HepG2 (cell line): ENCODE results near the gene SRF. TPM values are rescaled to one million over a fixed set of nuclear protein-coding genes. Genes with fewer than 3 reads are reported as not detected.
A peak's percentile ranks its signal among the peaks of the same experiment; 100 is the strongest.

Experiments
- GABPA ChIP-seq, 2 experiments: IDR thresholded peaks; 2 replicates each; pipeline ENCODE4 v1.6.1; 2011 to 2016; ENCODE audit warnings: low read depth in 2 of 2, low read length in 1 of 2, missing biosample characterization in 1 of 2, missing genetic modification characterization in 1 of 2
- GFI1 ChIP-seq: sonication (generic); formaldehyde crosslinking; IDR thresholded peaks from 2 replicates; pipeline ENCODE4 v1.5.0; 2020; ENCODE audit warnings: missing genetic modification reagents, mild to moderate bottlenecking, borderline replicate concordance
- MED1 ChIP-seq: sonication (generic); formaldehyde crosslinking; IDR thresholded peaks from 2 replicates; pipeline ENCODE4 v1.4.0; 2020; ENCODE audit warnings: missing genetic modification reagents
- NCOA2 ChIP-seq: sonication (generic); formaldehyde crosslinking; IDR thresholded peaks from 2 replicates; pipeline ENCODE4 v1.8.0; 2022; ENCODE audit warnings: inconsistent platforms
- REXO4 ChIP-seq: sonication (generic); formaldehyde crosslinking; IDR thresholded peaks from 2 replicates; pipeline ENCODE4 v1.8.0; 2022; ENCODE audit warnings: missing genetic modification reagents, mild to moderate bottlenecking, borderline replicate concordance
- TCF7L2 ChIP-seq: IDR thresholded peaks from 2 replicates; pipeline ENCODE4 v1.6.1; 2011; ENCODE audit warnings: mild to moderate bottlenecking, low read depth, low read length, moderate library complexity
- ZNF335 ChIP-seq: sonication (generic); formaldehyde crosslinking; IDR thresholded peaks from 2 replicates; pipeline ENCODE4 v1.4.0; 2020; ENCODE audit warnings: missing genetic modification reagents
- ZNF598 ChIP-seq: sonication (generic); formaldehyde crosslinking; IDR thresholded peaks from 2 replicates; pipeline ENCODE4 v1.5.1; 2020; ENCODE audit warnings: mild to moderate bottlenecking, missing genetic modification reagents, borderline replicate concordance
- ZNF660 ChIP-seq: sonication (generic); formaldehyde crosslinking; IDR thresholded peaks from 2 replicates; pipeline ENCODE4 v1.5.1; 2020; ENCODE audit warnings: mild to moderate bottlenecking, low read depth, missing genetic modification reagents, borderline replicate concordance
- ZNF792 ChIP-seq: IDR thresholded peaks from 2 replicates; pipeline ENCODE4 v1.6.1; 2016
- polyA plus RNA-seq, 8 experiments: library from polyadenylated mRNA; depleted of rRNA in 3 of 8; stranded (reverse) in 7 of 8; unstranded in 1 of 8; fragments of >200 nt; fragmentation: Illumina TruSeq in 4 of 8; extraction: Trizol in 4 of 8; gene quantifications; 2 replicates each; pipeline versions ENCODE4 v1.2.1 to v1.2.3, GENCODE V29; 2011 to 2016; ENCODE audit warnings: low read depth in 4 of 8, missing spikeins in 1 of 8, mixed read lengths in 1 of 8; ENCODE audit not compliant: insufficient read depth in 1 of 8
- total RNA-seq, 5 experiments: library from RNA; depleted of rRNA; stranded (reverse); fragments of >200 nt; fragmentation: Illumina TruSeq; extraction: Trizol; gene quantifications; 2 replicates each; pipeline ENCODE4 v1.2.3, GENCODE V29; 2016; ENCODE audit warnings: low read depth in 1 of 5
- TF ChIP-seq, protein P1 (sequence below): sonication (generic); formaldehyde crosslinking; IDR thresholded peaks from 2 replicates; pipeline ENCODE4 v1.8.0; 2022; ENCODE audit warnings: mild to moderate bottlenecking, missing genetic modification reagents, moderate library complexity
- TF ChIP-seq, protein P2 (sequence below), 2 experiments: sonication (generic) in 1 of 2; formaldehyde crosslinking in 1 of 2; IDR thresholded peaks; 2 replicates each; pipeline versions ENCODE4 v1.4.0 to v1.6.1; 2018 to 2020; ENCODE audit warnings: missing genetic modification reagents in 2 of 2, borderline replicate concordance in 1 of 2, low read depth in 1 of 2, mild to moderate bottlenecking in 1 of 2, missing biosample characterization in 1 of 2
- TF ChIP-seq, protein P3 (sequence below), 2 experiments: sonication (generic) in 1 of 2; formaldehyde crosslinking in 1 of 2; IDR thresholded peaks; 2 replicates each; pipeline versions ENCODE4 v1.4.0 to v1.6.1; 2016 to 2020; ENCODE audit warnings: borderline replicate concordance in 1 of 2, low read depth in 1 of 2, mild to moderate bottlenecking in 1 of 2, missing genetic modification reagents in 1 of 2
- TF ChIP-seq, protein P4 (sequence below): sonication (generic); formaldehyde crosslinking; IDR thresholded peaks from 2 replicates; pipeline ENCODE4 v1.4.0; 2020; ENCODE audit warnings: missing genetic modification reagents, borderline replicate concordance
- TF ChIP-seq, protein P5 (sequence below): sonication (generic); formaldehyde crosslinking; IDR thresholded peaks from 2 replicates; pipeline ENCODE4 v1.9.0; 2021; ENCODE audit warnings: missing genetic modification reagents, borderline replicate concordance

SRF gene
- total and polyA plus RNA-seq, 2 of the 13 experiments (the other 11 are each of a cell fraction or from before 2014, with no cell fraction given) = 25.5 to 44.1 TPM

DNA sequence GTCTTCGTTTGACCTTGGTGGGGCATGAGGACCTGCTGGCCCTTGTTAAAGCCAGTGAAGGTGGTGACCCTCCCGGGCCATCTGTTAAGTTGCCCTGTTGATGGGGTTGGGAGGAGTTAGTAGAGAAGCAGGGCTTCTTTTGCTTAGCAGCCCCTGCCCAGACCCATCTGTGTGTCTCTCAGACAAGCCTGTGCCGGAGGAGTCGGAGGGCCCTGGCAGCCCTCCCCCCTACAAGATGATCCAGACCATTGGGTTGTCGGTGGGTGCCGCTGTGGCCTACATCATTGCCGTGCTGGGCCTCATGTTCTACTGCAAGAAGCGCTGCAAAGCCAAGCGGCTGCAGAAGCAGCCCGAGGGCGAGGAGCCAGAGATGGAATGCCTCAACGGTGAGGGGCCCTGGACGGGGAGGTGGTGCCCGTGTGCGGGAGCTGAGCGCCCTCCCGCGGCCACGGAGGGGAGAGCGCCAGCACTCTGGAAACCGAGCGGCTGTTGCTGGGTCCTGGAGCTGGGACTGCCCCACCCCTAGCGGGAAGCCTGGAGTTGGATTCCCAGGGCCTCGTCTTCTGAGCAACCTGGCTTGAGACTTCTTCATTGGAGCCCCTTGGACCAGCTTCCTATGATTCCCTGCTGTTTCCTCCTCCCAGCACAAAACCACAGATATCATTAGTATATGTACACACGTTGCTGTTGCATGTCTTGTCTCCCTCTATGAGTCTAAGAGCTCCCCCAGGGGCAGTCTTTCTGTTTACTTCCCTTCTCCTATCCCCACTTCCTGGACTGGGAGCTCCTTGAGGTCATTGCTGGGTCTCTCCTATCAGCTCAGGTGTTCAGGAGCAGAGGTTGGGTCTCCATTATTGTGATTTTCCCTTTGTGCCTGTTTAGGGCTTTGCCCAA, 27.6 kb upstream of the SRF start (continued):
- TF ChIP-seq GABPA (IDR thresholded peaks at IDR 0.05; ENCODE audit: low read depth, low read length) (no peak), GABPA (CRISPR knock-in tag; IDR thresholded peaks at IDR 0.05; ENCODE audit: low read depth) (peak; percentile 52; the same call in 1 of the 2 replicates), ZNF598 (peak; percentile 71; the same call in 1 of the 2 replicates), REXO4 (no peak), NCOA2 (no peak), ZNF335 (CRISPR knock-in tag) (peak; percentile 79; the same call in 1 of the 2 replicates), ZNF792 (CRISPR knock-in tag) (peak; percentile 53; the same call in 1 of the 2 replicates), GFI1 (no peak), ZNF660 (CRISPR knock-in tag) (no peak), TCF7L2 (no peak), MED1 (CRISPR knock-in tag) (peak; percentile 69)
- TF ChIP-seq, protein P1, sequence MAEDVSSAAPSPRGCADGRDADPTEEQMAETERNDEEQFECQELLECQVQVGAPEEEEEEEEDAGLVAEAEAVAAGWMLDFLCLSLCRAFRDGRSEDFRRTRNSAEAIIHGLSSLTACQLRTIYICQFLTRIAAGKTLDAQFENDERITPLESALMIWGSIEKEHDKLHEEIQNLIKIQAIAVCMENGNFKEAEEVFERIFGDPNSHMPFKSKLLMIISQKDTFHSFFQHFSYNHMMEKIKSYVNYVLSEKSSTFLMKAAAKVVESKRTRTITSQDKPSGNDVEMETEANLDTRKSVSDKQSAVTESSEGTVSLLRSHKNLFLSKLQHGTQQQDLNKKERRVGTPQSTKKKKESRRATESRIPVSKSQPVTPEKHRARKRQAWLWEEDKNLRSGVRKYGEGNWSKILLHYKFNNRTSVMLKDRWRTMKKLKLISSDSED = no peak
- TF ChIP-seq, protein P2, sequence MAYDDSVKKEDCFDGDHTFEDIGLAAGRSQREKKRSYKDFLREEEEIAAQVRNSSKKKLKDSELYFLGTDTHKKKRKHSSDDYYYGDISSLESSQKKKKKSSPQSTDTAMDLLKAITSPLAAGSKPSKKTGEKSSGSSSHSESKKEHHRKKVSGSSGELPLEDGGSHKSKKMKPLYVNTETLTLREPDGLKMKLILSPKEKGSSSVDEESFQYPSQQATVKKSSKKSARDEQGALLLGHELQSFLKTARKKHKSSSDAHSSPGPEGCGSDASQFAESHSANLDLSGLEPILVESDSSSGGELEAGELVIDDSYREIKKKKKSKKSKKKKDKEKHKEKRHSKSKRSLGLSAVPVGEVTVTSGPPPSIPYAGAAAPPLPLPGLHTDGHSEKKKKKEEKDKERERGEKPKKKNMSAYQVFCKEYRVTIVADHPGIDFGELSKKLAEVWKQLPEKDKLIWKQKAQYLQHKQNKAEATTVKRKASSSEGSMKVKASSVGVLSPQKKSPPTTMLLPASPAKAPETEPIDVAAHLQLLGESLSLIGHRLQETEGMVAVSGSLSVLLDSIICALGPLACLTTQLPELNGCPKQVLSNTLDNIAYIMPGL (CRISPR knock-in tag; IDR thresholded peaks at IDR 0.05; ENCODE audit: borderline replicate concordance in 1 of 2, low read depth in 1 of 2) = peak; percentile 85 to 92
- TF ChIP-seq, protein P3, sequence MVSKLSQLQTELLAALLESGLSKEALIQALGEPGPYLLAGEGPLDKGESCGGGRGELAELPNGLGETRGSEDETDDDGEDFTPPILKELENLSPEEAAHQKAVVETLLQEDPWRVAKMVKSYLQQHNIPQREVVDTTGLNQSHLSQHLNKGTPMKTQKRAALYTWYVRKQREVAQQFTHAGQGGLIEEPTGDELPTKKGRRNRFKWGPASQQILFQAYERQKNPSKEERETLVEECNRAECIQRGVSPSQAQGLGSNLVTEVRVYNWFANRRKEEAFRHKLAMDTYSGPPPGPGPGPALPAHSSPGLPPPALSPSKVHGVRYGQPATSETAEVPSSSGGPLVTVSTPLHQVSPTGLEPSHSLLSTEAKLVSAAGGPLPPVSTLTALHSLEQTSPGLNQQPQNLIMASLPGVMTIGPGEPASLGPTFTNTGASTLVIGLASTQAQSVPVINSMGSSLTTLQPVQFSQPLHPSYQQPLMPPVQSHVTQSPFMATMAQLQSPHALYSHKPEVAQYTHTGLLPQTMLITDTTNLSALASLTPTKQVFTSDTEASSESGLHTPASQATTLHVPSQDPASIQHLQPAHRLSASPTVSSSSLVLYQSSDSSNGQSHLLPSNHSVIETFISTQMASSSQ (IDR thresholded peaks at IDR 0.05; ENCODE audit: low read depth) = no peak
- TF ChIP-seq, protein P3 (CRISPR knock-in tag; IDR thresholded peaks at IDR 0.05; ENCODE audit: borderline replicate concordance) = no peak
- TF ChIP-seq, protein P4, sequence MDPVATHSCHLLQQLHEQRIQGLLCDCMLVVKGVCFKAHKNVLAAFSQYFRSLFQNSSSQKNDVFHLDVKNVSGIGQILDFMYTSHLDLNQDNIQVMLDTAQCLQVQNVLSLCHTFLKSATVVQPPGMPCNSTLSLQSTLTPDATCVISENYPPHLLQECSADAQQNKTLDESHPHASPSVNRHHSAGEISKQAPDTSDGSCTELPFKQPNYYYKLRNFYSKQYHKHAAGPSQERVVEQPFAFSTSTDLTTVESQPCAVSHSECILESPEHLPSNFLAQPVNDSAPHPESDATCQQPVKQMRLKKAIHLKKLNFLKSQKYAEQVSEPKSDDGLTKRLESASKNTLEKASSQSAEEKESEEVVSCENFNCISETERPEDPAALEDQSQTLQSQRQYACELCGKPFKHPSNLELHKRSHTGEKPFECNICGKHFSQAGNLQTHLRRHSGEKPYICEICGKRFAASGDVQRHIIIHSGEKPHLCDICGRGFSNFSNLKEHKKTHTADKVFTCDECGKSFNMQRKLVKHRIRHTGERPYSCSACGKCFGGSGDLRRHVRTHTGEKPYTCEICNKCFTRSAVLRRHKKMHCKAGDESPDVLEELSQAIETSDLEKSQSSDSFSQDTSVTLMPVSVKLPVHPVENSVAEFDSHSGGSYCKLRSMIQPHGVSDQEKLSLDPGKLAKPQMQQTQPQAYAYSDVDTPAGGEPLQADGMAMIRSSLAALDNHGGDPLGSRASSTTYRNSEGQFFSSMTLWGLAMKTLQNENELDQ (CRISPR knock-in tag) = no peak
- TF ChIP-seq, protein P5, sequence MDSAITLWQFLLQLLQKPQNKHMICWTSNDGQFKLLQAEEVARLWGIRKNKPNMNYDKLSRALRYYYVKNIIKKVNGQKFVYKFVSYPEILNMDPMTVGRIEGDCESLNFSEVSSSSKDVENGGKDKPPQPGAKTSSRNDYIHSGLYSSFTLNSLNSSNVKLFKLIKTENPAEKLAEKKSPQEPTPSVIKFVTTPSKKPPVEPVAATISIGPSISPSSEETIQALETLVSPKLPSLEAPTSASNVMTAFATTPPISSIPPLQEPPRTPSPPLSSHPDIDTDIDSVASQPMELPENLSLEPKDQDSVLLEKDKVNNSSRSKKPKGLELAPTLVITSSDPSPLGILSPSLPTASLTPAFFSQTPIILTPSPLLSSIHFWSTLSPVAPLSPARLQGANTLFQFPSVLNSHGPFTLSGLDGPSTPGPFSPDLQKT (CRISPR knock-in tag) = no peak
